PFSK-1 (cell line): ENCODE measurements around the gene HDHD5.

Experiments
- FOXP2 ChIP-seq: optimal IDR thresholded peaks from 2 replicates; pipeline ENCODE3; 2011; ENCODE audit warnings: borderline replicate concordance, control low read depth, inconsistent platforms; ENCODE audit not compliant: insufficient read depth; ENCODE audit errors: extremely low read length, extremely low read depth
- POLR2AphosphoS5 ChIP-seq: IDR thresholded peaks from 2 replicates; pipeline ENCODE4 v1.6.1; 2012; ENCODE audit warnings: low read depth, mild to moderate bottlenecking, control low read depth, low read length, moderate library complexity
- SIN3A ChIP-seq: IDR thresholded peaks from 2 replicates; pipeline ENCODE4 v1.6.1; 2012; ENCODE audit warnings: mild to moderate bottlenecking, low read length, moderate library complexity, borderline replicate concordance; ENCODE audit not compliant: insufficient read depth
- TAF1 ChIP-seq: IDR thresholded peaks from 2 replicates; pipeline ENCODE4 v1.6.1; 2012; ENCODE audit warnings: low read length, control low read depth, borderline replicate concordance; ENCODE audit not compliant: insufficient read depth
- TF ChIP-seq, protein P1 (sequence below), 2 experiments: IDR thresholded peaks; 2 replicates each; pipeline versions ENCODE4 v1.6.1 to v1.8.0; 2011 to 2012; ENCODE audit warnings: low read depth in 2 of 2, low read length in 2 of 2, control low read depth in 1 of 2, inconsistent platforms in 1 of 2, mild to moderate bottlenecking in 1 of 2, moderate library complexity in 1 of 2; ENCODE audit not compliant: insufficient read depth in 1 of 2

HDHD5 gene

DNA sequence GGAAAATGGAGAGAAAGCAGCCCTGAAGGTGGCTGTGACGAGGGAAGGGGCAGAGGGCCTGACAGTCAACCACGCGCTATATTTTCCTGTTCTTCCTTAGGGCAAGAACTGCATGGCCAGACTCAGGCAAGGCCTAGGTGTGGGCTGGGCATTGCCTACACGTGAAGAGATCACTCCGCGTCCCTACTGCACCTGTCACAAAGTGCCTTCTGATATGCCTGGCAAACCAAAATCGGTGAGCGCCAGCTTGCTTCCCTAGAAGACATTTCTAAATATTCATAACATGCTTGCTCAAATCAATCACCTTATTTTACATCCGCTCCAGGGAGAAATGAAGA lies 44.2 kb downstream of the HDHD5 start:
- TF ChIP-seq, protein P1, sequence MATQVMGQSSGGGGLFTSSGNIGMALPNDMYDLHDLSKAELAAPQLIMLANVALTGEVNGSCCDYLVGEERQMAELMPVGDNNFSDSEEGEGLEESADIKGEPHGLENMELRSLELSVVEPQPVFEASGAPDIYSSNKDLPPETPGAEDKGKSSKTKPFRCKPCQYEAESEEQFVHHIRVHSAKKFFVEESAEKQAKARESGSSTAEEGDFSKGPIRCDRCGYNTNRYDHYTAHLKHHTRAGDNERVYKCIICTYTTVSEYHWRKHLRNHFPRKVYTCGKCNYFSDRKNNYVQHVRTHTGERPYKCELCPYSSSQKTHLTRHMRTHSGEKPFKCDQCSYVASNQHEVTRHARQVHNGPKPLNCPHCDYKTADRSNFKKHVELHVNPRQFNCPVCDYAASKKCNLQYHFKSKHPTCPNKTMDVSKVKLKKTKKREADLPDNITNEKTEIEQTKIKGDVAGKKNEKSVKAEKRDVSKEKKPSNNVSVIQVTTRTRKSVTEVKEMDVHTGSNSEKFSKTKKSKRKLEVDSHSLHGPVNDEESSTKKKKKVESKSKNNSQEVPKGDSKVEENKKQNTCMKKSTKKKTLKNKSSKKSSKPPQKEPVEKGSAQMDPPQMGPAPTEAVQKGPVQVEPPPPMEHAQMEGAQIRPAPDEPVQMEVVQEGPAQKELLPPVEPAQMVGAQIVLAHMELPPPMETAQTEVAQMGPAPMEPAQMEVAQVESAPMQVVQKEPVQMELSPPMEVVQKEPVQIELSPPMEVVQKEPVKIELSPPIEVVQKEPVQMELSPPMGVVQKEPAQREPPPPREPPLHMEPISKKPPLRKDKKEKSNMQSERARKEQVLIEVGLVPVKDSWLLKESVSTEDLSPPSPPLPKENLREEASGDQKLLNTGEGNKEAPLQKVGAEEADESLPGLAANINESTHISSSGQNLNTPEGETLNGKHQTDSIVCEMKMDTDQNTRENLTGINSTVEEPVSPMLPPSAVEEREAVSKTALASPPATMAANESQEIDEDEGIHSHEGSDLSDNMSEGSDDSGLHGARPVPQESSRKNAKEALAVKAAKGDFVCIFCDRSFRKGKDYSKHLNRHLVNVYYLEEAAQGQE (IDR thresholded peaks at IDR 0.05; ENCODE audit: insufficient read depth in 1 of 2, low read depth in 2 of 2, low read length in 2 of 2) = no peak
- no peak for TF ChIP-seq FOXP2
- TF ChIP-seq TAF1 = no peak
- no peak for TF ChIP-seq SIN3A
- TF ChIP-seq POLR2AphosphoS5 = no peak

DNA sequence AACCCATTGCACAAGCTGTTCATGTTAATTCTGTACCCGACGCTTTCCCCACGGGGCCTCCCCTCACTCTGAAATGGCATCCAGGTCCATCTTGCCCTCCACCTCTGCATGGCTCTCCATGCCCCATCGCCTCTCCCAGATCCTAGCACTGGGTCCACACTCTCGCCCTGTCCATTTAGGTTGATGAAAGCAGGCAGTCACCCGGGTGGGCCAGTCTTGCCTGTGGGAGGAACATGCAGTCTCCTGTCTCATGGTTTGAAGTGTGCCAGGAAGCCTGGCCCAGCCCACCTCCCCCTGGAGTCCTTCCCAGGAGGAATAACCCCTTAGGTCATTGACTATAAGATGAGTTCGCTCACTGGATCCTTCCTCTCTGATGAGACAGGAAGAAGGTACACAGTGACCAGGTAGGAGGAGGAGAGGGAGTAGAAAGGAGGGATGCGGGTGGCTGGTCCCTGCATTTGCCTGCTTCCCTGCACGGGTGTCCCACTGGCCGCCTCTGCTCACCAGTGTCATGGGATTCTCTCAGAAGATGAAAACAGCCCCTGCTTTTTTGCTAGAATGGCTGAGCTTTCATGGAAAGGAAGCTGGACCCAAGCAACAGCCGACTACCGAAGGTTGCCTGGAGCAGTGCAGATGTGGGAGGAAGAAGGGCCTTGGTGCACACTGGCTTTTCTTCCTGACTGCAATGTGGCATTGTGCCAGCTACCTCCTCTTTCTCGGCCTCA lies 44.7 kb downstream of the HDHD5 start:
- TF ChIP-seq, protein P1 (IDR thresholded peaks at IDR 0.05; ENCODE audit: insufficient read depth in 1 of 2, low read depth in 2 of 2, low read length in 2 of 2) = no peak
- TF ChIP-seq SIN3A (no peak), FOXP2 (no peak), TAF1 (no peak), POLR2AphosphoS5 (no peak)

DNA sequence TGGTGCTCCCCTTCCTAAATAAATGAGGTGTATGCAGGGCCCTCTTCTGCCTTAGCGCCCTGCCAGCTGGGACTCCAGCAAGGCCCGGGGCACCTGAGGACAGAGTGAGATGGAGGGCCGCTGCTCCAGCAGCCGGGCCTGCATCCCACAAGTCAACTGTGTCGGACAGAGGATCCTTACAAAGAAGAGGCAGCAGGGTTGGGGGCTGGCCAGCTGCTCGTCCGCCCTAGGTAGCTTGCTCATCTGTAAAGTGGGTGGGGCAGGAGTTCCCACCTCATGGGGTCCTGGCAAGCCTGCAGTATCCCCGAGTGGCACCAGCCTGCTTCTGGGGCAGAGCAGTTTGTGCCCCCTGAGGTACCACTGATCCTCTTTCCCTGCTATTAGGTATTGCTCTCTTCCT lies 45.5 kb downstream of the HDHD5 start:
- TF ChIP-seq SIN3A = no peak
- TF ChIP-seq, protein P1 (IDR thresholded peaks at IDR 0.05; ENCODE audit: insufficient read depth in 1 of 2, low read depth in 2 of 2, low read length in 2 of 2) = no peak
- no peak for TF ChIP-seq TAF1
- TF ChIP-seq FOXP2 = no peak
- TF ChIP-seq POLR2AphosphoS5 = no peak

DNA sequence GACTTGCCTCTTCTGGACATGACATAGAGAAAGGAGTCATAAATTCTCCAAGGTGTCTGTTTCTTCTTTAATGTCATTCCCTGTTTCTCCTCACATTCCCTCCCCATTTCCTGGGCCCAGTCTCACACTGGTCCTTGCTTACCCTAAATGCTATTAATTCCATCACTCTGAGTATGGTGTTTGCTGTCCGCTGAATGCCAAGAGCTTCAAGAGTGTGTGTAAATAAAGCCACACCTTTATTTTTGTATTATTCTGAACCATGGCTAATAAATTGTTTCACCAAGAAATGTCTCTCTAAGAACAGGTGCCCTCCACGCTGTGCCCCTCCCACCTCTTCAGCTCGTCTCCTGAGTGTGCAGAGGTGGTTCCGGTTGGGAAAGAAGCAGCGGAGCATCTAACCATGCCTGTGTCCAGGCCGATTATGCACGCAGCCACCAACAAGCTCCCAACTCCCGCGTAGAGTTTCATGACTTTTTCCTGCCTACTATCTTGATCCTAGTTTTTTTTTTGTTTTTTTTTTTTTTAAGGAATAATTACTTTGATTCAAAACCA lies 46.5 kb downstream of the HDHD5 start:
- TF ChIP-seq SIN3A (no peak), POLR2AphosphoS5 (no peak), FOXP2 (no peak), TAF1 (no peak)
- TF ChIP-seq, protein P1 (IDR thresholded peaks at IDR 0.05; ENCODE audit: insufficient read depth in 1 of 2, low read depth in 2 of 2, low read length in 2 of 2) = no peak
